ENCODE results near the gene OS9. TPM values are rescaled to one million over a fixed set of nuclear protein-coding genes. Genes with fewer than 3 reads are reported as not detected.

OS9 gene
- total RNA-seq, 1 experiment from 2014 or later, result 145 TPM

DNA sequence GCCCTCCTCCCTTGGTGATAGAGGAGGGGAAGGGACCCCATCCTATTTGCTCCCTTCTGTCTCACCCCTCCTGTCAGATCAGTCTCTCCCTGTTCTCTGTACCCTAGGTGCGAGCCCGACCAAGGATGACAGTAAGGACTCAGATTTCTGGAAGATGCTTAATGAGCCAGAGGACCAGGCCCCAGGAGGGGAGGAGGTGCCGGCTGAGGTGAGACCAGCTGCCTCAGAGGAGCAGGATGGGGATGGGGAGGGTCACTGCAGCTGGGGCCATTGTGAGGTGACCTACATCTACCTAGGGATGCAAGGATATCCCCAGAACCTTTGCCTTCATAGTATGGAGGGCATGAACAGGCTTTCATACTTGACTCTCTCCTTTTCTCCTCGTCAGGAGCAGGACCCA is 22.4 kb downstream of the OS9 start:
- intact Hi-C loops (cut with micrococcal nuclease), result no loop called here
- no peaks in the 10 kb centered on the region for H3F3A ChIP-seq (ENCODE audit: low read length, unreplicated experiment)
- peaks cover 11% of the 10 kb centered on the region; the same call in 1 of the 2 replicates for H3K36me3 ChIP-seq (ENCODE audit: low read depth, low read length)
- no peaks in the 10 kb centered on the region for H3K9me3 ChIP-seq (ENCODE audit: low read length)
- POLR2A ChIA-PET (ENCODE audit: unreplicated experiment), result no interaction called here
- no peak overlapping the region for H3K27ac ChIP-seq (ENCODE audit: low read length)
- no peaks in the 10 kb centered on the region for H3K4me1 ChIP-seq (ENCODE audit: insufficient read depth, low read length)
- H2AFZ ChIP-seq (ENCODE audit: low read length), result no peak overlapping the region
- CTCF ChIA-PET, result interaction anchor here (0.6 kb wide), 1 partner anchor 179 kb away, joined by 3 read pairs; no protein-coding TSS in a partner anchor
- no peaks in the 10 kb centered on the region for H3K9me2 ChIP-seq (replicated peaks; ENCODE audit: low read length)
- no TSS peak for BruUV-seq (replicated peaks)
- H4K20me1 ChIP-seq (ENCODE audit: low read length), result no peaks in the 10 kb centered on the region
- H3K4me3 ChIP-seq (ENCODE audit: low read length), result no peak overlapping the region
- no peak overlapping the region for H3K4me2 ChIP-seq (ENCODE audit: low read length)
- H3K27me3 ChIP-seq (ENCODE audit: low read length), result no peaks in the 10 kb centered on the region
- DNase-seq (no peak), ATAC-seq (no peak)
- H3K79me2 ChIP-seq (ENCODE audit: low read length), result no peaks in the 10 kb centered on the region
- TF ChIP-seq EZH2phosphoT487 (IDR thresholded peaks at IDR 0.05; ENCODE audit: borderline replicate concordance, low read length) (no peak), EZH2 (IDR thresholded peaks at IDR 0.05; ENCODE audit: low read length, unreplicated experiment) (no peak)
- TF ChIP-seq, protein P1, sequence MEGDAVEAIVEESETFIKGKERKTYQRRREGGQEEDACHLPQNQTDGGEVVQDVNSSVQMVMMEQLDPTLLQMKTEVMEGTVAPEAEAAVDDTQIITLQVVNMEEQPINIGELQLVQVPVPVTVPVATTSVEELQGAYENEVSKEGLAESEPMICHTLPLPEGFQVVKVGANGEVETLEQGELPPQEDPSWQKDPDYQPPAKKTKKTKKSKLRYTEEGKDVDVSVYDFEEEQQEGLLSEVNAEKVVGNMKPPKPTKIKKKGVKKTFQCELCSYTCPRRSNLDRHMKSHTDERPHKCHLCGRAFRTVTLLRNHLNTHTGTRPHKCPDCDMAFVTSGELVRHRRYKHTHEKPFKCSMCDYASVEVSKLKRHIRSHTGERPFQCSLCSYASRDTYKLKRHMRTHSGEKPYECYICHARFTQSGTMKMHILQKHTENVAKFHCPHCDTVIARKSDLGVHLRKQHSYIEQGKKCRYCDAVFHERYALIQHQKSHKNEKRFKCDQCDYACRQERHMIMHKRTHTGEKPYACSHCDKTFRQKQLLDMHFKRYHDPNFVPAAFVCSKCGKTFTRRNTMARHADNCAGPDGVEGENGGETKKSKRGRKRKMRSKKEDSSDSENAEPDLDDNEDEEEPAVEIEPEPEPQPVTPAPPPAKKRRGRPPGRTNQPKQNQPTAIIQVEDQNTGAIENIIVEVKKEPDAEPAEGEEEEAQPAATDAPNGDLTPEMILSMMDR (conservative IDR thresholded peaks at IDR 0.05; ENCODE audit: low read depth, low read length), result no peak
- no peak overlapping the region for H3K9ac ChIP-seq (ENCODE audit: low read length)

DNA sequence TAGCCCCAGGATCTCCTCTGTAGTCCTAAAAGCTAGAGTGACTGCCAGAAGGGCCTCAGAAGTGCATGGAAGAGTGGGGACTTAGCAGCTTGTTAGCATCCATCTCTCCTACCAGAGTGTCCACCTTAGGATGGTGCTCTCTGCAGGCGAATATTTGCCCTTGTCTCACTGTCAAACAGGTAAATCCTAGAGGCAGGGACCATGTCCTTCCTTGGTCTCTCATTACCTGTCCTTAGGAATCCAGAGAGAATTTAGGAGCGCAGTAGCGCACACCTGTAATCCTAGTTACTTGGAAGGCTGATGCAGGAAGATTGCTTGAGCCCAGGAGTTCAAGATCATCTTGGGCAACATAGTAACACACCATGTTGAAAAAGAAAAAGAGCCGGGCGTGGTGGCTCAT is 23.2 kb downstream of the OS9 start:
- no TSS peak for BruUV-seq (replicated peaks)
- no peaks in the 10 kb centered on the region for H3K4me1 ChIP-seq (ENCODE audit: insufficient read depth, low read length)

More for the DNA sequence above, 23.2 kb downstream of the OS9 start:
- CTCF ChIA-PET, result no interaction called here
- DNase-seq (no peak), ATAC-seq (no peak)
- H2AFZ ChIP-seq (ENCODE audit: low read length), result no peak overlapping the region
- POLR2A ChIA-PET (ENCODE audit: unreplicated experiment), result no interaction called here
- no peak overlapping the region for H3K9ac ChIP-seq (ENCODE audit: low read length)
- no peaks in the 10 kb centered on the region for H3K79me2 ChIP-seq (ENCODE audit: low read length)
- H3K27me3 ChIP-seq (ENCODE audit: low read length), result no peaks in the 10 kb centered on the region
- H3K36me3 ChIP-seq (ENCODE audit: low read depth, low read length), result peaks cover 11% of the 10 kb centered on the region; the same call in 1 of the 2 replicates
- H3K9me2 ChIP-seq (replicated peaks; ENCODE audit: low read length), result no peaks in the 10 kb centered on the region
- intact Hi-C loops (cut with micrococcal nuclease), result no loop called here
- TF ChIP-seq EZH2 (IDR thresholded peaks at IDR 0.05; ENCODE audit: low read length, unreplicated experiment) (no peak), EZH2phosphoT487 (IDR thresholded peaks at IDR 0.05; ENCODE audit: borderline replicate concordance, low read length) (no peak)
- TF ChIP-seq, protein P1 (conservative IDR thresholded peaks at IDR 0.05; ENCODE audit: low read depth, low read length), result no peak
- no peak overlapping the region for H3K4me3 ChIP-seq (ENCODE audit: low read length)
- H3K4me2 ChIP-seq (ENCODE audit: low read length), result no peak overlapping the region
- H3F3A ChIP-seq (ENCODE audit: low read length, unreplicated experiment), result no peaks in the 10 kb centered on the region
- no peak overlapping the region for H3K27ac ChIP-seq (ENCODE audit: low read length)
- no peaks in the 10 kb centered on the region for H3K9me3 ChIP-seq (ENCODE audit: low read length)
- H4K20me1 ChIP-seq (ENCODE audit: low read length), result no peaks in the 10 kb centered on the region

All from PC-3 (cell line).